Measurements from ENCODE around the gene DYNLRB1. TPM values are rescaled to one million over a fixed set of nuclear protein-coding genes. Genes with fewer than 3 reads are reported as not detected.

The DYNLRB1 gene
- total and polyA plus RNA-seq, 2 donors (not counting 1 experiment from before 2014, with no cell fraction given) = 107 to 352 TPM

DNA sequence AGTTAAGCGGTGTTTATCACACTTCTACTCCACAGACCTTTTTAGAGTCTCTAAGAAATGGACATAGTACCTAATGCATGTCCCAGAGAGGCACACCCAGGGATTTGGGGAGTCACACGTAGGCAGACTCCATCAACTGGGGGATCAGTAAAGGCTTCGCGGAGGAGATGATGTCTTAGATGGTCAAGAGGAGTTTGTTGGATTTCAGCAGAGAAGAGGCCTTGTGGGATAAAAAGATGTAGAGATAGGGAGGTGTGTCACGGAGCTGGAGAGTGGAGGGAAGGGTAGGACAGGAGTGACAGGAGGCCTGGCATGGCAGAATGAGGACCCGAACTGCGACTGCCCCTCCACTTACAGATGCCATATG is 9.1 kb downstream of the DYNLRB1 start:
- DNase-seq (ENCODE audit: low read depth in 2 of 2) = no peak
- Histone ChIP-seq H3K4me3 (replicated peaks in 1 of 4; ENCODE audit: control extremely low read depth in 1 of 4, insufficient read depth in 1 of 4, low read depth in 3 of 4, low read length in 4 of 4) (no peak overlapping the region), H3K36me3 (ENCODE audit: control insufficient read depth, insufficient read depth, low read length) (peaks cover 8% of the 10 kb centered on the region), H3K9ac (ENCODE audit: insufficient read depth, low read length) (no peak overlapping the region), H3K27ac (ENCODE audit: insufficient read depth, low read length) (peak overlapping the region; percentile 39), H3K79me2 (ENCODE audit: control insufficient read depth, insufficient read depth, low read length) (peaks cover 49% of the 10 kb centered on the region), H3K27me3 (ENCODE audit: control insufficient read depth, insufficient read depth, low read length) (no peaks in the 10 kb centered on the region), H3K9me3 (ENCODE audit: control insufficient read depth, insufficient read depth, low read depth, low read length) (no peaks in the 10 kb centered on the region), H2AFZ (ENCODE audit: low read length) (no peak overlapping the region), H4K20me1 (ENCODE audit: control insufficient read depth, extremely low read depth, insufficient read depth, low read length) (no peaks in the 10 kb centered on the region), H3K4me2 (ENCODE audit: extremely low read depth, insufficient read depth, low read length) (no peak overlapping the region), H3K4me1 (ENCODE audit: control insufficient read depth, extremely low read depth, insufficient read depth, low read length) (peaks cover 40% of the 10 kb centered on the region)
- TF ChIP-seq CTCF (conservative IDR thresholded peaks at IDR 0.05 in 1 of 2, IDR thresholded peaks at IDR 0.05 in 1 of 2; ENCODE audit: low read depth in 1 of 2, low read length in 2 of 2) = no peak
- TF ChIP-seq EZH2 (IDR thresholded peaks at IDR 0.05; ENCODE audit: low read length, missing control alignments) = no peak

GRCh38 chr20:34525709-34526416 is 9.6 kb downstream of the DYNLRB1 start:
- Histone ChIP-seq H3K9ac (ENCODE audit: insufficient read depth, low read length) (no peak overlapping the region), H3K79me2 (ENCODE audit: control insufficient read depth, insufficient read depth, low read length) (peaks cover 49% of the 10 kb centered on the region), H3K27ac (ENCODE audit: insufficient read depth, low read length) (peak overlapping the region; percentile 39), H3K4me1 (ENCODE audit: control insufficient read depth, extremely low read depth, insufficient read depth, low read length) (peaks cover 40% of the 10 kb centered on the region), H3K9me3 (ENCODE audit: control insufficient read depth, insufficient read depth, low read depth, low read length) (no peaks in the 10 kb centered on the region), H4K20me1 (ENCODE audit: control insufficient read depth, extremely low read depth, insufficient read depth, low read length) (no peaks in the 10 kb centered on the region), H3K4me2 (ENCODE audit: extremely low read depth, insufficient read depth, low read length) (peak overlapping the region; percentile 39), H2AFZ (ENCODE audit: low read length) (no peak overlapping the region), H3K4me3 (replicated peaks in 1 of 4; ENCODE audit: control extremely low read depth in 1 of 4, insufficient read depth in 1 of 4, low read depth in 3 of 4, low read length in 4 of 4) (peak overlapping the region in 1 of 4 experiments; percentile 18), H3K27me3 (ENCODE audit: control insufficient read depth, insufficient read depth, low read length) (no peaks in the 10 kb centered on the region), H3K36me3 (ENCODE audit: control insufficient read depth, insufficient read depth, low read length) (peaks cover 10% of the 10 kb centered on the region)
- TF ChIP-seq CTCF (conservative IDR thresholded peaks at IDR 0.05 in 1 of 2, IDR thresholded peaks at IDR 0.05 in 1 of 2; ENCODE audit: low read depth in 1 of 2, low read length in 2 of 2) (no peak), EZH2 (IDR thresholded peaks at IDR 0.05; ENCODE audit: low read length, missing control alignments) (no peak)
- DNase-seq (ENCODE audit: low read depth in 2 of 2) = peak; percentile 98 to 99

- peaks cover 15% of the 10 kb centered on the region for H3K36me3 ChIP-seq (ENCODE audit: control insufficient read depth, insufficient read depth, low read length)
Measured at GRCh38 chr20:34526466-34526865, 10.2 kb downstream of the DYNLRB1 start.

More at GRCh38 chr20:34526466-34526865, 10.2 kb downstream of the DYNLRB1 start:
- TF ChIP-seq CTCF (conservative IDR thresholded peaks at IDR 0.05 in 1 of 2, IDR thresholded peaks at IDR 0.05 in 1 of 2; ENCODE audit: low read depth in 1 of 2, low read length in 2 of 2) = no peak
- no peak for TF ChIP-seq EZH2 (IDR thresholded peaks at IDR 0.05; ENCODE audit: low read length, missing control alignments)
- DNase-seq (ENCODE audit: low read depth in 2 of 2) = peak; percentile 15 to 17
- Histone ChIP-seq H3K9ac (ENCODE audit: insufficient read depth, low read length) (no peak overlapping the region), H3K27ac (ENCODE audit: insufficient read depth, low read length) (peak overlapping the region; percentile 39), H3K4me1 (ENCODE audit: control insufficient read depth, extremely low read depth, insufficient read depth, low read length) (peaks cover 40% of the 10 kb centered on the region), H3K79me2 (ENCODE audit: control insufficient read depth, insufficient read depth, low read length) (peaks cover 45% of the 10 kb centered on the region), H2AFZ (ENCODE audit: low read length) (no peak overlapping the region), H3K9me3 (ENCODE audit: control insufficient read depth, insufficient read depth, low read depth, low read length) (no peaks in the 10 kb centered on the region), H3K4me3 (replicated peaks in 1 of 4; ENCODE audit: control extremely low read depth in 1 of 4, insufficient read depth in 1 of 4, low read depth in 3 of 4, low read length in 4 of 4) (peak overlapping the region in 1 of 4 experiments; percentile 18), H4K20me1 (ENCODE audit: control insufficient read depth, extremely low read depth, insufficient read depth, low read length) (no peaks in the 10 kb centered on the region), H3K27me3 (ENCODE audit: control insufficient read depth, insufficient read depth, low read length) (no peaks in the 10 kb centered on the region), H3K4me2 (ENCODE audit: extremely low read depth, insufficient read depth, low read length) (peak overlapping the region; percentile 39)

Measured in fibroblast of lung (primary cell).